Measurements from ENCODE around the gene C1QTNF1. TPM values are rescaled to one million over a fixed set of nuclear protein-coding genes. Genes with fewer than 3 reads are reported as not detected.

The C1QTNF1 gene
- total RNA-seq, 1 donor = 42.1 TPM

DNA sequence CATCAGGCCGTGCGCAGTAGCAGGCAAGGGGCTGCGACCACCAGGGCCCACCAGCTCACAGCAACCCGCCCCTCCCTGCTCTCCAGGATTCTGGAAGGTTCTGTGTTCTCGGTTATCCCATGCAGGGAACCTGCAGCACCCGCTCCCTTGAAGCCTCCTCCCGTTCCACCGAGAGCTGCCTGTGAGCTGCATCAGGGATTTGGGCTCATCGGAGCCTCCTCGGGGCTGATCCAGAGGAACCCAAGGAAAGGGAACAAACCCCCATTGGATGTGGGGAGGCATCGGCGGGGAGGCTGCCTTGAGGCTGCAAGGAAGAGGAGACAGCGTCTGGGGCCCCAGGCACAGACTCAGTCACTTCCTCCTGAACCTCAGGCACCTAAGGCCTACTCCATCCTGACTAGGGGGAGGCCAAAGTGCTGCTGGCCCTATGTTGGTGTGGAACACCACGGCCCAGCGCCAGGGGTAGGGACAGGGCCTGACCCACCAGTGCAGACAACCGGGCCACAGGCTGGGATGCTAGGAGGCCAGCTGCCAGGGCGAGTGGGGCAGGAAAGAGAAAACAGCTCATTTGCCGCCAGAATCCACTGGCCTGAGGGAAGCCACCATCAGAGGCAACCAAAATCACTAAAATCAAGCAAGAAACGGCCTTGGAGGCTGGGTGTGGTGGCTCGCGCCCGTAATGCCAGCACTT, 29.8 kb upstream of the C1QTNF1 start:
- H3K4me3 ChIP-seq (ENCODE audit: low read depth, low read length) = no peak overlapping the region

GRCh38 chr17:78995022-78995760, 28.8 kb upstream of the C1QTNF1 start:
- TF ChIP-seq, protein P1, sequence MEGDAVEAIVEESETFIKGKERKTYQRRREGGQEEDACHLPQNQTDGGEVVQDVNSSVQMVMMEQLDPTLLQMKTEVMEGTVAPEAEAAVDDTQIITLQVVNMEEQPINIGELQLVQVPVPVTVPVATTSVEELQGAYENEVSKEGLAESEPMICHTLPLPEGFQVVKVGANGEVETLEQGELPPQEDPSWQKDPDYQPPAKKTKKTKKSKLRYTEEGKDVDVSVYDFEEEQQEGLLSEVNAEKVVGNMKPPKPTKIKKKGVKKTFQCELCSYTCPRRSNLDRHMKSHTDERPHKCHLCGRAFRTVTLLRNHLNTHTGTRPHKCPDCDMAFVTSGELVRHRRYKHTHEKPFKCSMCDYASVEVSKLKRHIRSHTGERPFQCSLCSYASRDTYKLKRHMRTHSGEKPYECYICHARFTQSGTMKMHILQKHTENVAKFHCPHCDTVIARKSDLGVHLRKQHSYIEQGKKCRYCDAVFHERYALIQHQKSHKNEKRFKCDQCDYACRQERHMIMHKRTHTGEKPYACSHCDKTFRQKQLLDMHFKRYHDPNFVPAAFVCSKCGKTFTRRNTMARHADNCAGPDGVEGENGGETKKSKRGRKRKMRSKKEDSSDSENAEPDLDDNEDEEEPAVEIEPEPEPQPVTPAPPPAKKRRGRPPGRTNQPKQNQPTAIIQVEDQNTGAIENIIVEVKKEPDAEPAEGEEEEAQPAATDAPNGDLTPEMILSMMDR (IDR thresholded peaks at IDR 0.05; ENCODE audit: insufficient read depth, low read length) = no peak
- no peak for DNase-seq (ENCODE audit: low read depth)
- no peak overlapping the region for H3K4me3 ChIP-seq (ENCODE audit: low read depth, low read length)

More for the DNA sequence above, 29.8 kb upstream of the C1QTNF1 start:
- TF ChIP-seq, protein P1 (IDR thresholded peaks at IDR 0.05; ENCODE audit: insufficient read depth, low read length) = no peak
- DNase-seq (ENCODE audit: low read depth) = no peak

DNA sequence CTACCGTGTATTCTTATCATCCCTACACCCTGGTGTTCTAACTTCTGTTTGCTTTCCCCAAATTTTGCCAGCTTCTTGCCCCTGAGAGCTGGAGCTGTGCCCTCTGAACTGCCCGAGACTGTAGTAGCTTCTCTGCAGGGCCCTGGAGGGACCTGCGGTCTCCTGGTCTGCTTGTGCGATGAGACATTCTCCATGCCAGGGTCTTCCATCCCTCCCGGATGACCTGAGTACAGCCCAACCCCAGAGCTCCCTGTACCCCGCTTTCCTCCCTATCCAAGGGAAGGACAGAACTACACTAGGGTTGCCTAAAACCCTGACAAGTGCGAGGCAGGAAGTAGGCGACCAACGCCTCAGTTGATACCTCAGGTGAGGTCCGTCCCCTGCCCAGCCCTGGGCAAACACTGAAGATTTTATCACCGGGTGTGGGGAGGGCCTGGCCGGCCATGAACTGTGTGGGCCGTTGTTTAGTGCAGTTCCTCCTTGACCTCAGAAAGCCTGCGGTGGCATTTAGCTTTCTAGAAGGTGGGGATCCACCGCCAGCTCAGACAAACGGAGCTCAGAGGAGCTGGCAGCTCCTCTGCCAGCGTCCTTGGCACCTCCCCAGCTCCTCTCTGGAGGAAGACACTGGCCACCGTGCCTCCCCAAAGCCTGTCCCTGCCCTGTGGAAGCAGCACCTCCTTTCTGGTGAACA, 28.1 kb upstream of the C1QTNF1 start:
- TF ChIP-seq, protein P1 (IDR thresholded peaks at IDR 0.05; ENCODE audit: insufficient read depth, low read length) = no peak
- no peak overlapping the region for H3K4me3 ChIP-seq (ENCODE audit: low read depth, low read length)
- DNase-seq (ENCODE audit: low read depth) = no peak

GRCh38 chr17:78996781-78997201, 27.2 kb upstream of the C1QTNF1 start:
- no peak overlapping the region for H3K4me3 ChIP-seq (ENCODE audit: low read depth, low read length)
- no peak for DNase-seq (ENCODE audit: low read depth)
- TF ChIP-seq, protein P1 (IDR thresholded peaks at IDR 0.05; ENCODE audit: insufficient read depth, low read length) = no peak

GRCh38 chr17:78997231-78997741, 26.7 kb upstream of the C1QTNF1 start:
- TF ChIP-seq, protein P1 (IDR thresholded peaks at IDR 0.05; ENCODE audit: insufficient read depth, low read length) = no peak
- no peak for DNase-seq (ENCODE audit: low read depth)
- H3K4me3 ChIP-seq (ENCODE audit: low read depth, low read length) = no peak overlapping the region

DNA sequence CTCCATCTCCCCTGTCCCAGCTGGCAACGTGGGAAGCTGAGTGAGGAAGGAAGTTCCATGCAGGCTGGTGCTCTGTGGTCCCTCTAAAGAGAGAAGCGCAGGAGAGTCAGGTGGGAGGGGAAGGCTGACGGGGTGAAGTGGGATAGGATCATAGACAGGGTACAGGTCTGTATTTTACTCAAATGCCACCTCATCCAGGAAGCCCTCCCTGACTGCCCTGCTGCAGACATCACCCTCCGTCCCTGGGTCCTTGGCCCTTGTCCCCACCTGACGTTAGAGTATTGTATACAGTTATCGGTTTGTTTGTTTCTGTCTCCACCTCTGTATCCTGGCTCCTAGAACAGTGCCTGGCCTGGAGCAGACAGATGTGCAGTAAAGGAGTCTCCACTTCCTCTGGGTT, 26.1 kb upstream of the C1QTNF1 start:
- no peak overlapping the region for H3K4me3 ChIP-seq (ENCODE audit: low read depth, low read length)
- no peak for DNase-seq (ENCODE audit: low read depth)
- TF ChIP-seq, protein P1 (IDR thresholded peaks at IDR 0.05; ENCODE audit: insufficient read depth, low read length) = no peak

Measured in fibroblast of the aortic adventitia (primary cell).